NCI-H146 treated with DMSO at 0.1 percent for 48 hours (cell line): ENCODE measurements around the gene DBX1.
"Not testable (repeated sequence)": the region's sequence is repeated elsewhere in the genome, so short reads cannot be mapped to it uniquely, and the experiment has no call there.

Experiments
- DNase-seq: peaks from one replicate; lab custom pipeline; 2025; ENCODE audit not compliant: unreplicated experiment; lab: John Stamatoyannopoulos, UW

The DBX1 gene

DNA sequence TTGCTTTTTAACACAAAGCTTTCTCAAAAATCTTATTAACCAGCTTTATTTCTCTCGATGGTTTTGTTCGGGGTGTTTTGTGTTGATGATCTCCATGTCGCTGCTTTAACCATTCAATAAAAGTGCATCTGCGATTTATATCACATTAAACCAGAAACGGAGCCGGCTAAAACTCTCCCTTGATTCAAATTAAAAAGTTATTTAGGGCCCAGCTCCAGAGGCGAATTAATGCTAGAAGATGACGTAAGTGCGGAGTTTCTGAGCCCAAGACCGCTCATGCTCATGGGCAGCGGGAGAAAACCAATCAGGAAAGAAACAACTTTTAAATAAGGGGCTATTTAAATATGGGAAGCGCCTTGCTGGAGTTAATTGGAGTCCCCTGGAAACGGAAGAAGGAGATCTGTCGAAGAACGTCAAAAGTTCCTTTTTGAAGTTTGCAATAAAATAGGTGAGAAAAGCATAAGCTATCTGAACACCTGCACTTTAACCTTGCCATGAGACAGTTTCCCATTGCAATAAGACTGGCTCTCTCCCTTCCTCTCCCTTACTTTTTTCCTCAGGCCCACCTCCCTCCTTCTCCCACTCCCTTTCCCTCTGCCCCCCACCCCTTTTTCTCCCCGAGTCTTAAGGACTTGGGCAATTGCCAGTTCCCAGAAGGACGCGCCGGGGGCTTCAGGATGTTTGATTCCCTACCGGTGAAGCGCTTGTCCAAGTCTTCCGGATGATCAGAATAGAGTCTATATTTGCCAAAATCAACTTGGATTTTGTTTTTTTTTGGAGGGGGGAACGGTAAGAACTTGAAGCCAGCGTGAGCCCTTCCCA lies 1.9 kb upstream of the DBX1 start:
- DNase-seq = no peak

DNA sequence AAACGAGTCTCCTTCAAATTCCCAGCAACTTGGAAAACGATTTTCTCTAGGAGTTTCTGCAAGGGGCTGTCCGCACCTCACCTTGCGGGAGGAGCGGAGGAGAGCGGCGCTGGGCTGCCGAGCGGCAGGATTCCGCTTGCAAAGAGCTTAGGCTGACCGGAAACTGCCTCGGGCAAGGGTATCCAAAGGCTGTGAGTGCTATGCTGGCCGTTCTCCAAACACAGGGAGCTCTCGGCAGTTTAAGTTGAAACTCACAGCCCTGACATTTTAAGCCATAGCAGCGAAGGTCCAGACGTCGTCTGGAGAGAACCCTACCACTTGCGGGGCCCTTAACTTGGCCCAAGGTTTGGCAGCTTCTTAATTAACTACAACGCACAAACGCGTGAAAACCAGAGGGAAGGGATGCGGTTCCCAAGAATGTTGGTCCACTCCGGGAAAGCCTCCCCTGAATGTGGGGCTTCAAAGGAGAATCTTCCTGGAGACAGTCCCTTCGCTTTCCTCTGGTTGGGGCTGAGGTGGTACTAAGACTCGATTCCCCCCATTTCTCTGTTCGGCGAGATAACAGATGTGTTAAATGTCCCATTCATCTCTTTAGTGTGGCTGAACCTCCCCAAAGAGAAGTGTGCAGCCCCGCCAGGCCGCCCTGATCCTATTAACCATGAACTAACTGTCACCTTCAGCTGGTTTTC lies 1.1 kb upstream of the DBX1 start:
- DNase-seq = peak; percentile 23

DNA sequence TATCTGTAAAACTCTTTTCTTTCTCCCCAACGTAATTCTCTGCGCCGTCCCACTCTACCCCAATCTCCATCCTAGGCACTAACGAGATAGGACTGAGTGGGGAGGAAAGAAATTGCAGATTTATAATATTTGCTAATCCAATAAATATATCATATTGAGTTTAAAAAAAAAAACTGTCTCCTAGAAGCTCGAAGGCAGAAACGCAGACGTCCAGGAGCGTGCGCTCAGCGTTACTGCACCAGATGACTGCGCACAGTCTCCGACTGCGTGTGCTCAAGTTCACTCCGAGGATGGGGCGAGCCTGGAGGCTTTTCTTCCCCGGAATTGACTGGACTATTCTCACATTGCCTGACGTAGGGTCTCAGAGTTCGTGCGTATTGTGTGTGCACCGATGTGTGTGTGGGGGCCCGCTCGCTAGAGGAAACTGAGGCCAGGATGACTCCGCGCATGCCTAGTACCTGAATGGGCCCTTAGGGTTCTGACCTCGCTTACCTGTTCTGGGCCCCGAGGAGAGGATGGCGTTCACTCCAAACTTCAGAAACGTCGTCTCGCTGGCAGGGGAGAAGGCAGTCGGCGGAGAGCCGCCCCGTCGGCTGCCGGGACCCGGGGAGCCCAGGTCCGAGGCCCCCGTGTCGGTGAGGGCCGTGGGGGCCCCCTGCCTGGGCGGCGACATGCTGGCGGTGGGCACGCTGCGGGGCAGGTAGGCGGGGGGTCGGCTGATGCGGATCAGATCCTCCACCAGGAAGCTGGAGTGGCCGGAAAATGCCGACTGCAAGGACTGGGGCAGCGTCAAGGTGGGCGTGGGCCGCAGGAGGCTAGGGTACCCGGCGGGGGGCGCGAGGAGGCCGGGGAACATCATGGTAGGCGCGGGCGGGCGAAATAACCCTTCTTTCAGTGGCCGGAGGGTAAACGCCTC lies 551 bp downstream of the DBX1 start:
- no peak for DNase-seq

DNA sequence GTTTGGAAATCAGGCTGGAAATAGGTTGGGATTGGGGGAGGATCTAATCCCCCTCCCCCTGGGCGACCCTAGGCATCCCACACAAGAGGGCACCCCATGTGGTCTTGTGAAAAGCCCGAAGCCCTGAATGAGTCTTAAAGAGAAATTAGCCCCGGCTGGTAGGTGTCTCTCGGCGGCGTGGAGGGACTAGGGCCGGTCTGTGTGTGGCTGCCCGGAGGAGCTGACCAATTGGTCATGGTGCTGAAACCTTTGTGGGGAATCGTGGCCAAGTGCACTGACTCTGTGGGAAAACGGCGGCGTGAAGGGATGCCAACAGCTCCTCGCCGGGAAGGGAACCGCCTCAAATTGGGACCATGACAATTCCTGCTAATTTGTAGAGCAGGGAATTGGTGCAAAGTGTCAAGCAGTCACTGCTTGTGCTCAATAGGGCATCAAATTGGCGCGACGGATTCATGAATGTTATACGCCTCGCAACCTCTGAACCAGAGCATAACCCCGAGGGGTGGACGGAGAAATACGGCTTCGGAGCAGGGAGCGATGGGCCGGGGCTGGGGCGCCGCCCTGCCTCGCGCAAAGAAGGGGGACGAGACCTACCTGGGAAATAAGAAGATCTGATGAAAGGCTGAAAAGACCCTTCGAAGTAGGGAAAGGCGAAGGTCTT lies 1.5 kb downstream of the DBX1 start:
- no peak for DNase-seq

DNA sequence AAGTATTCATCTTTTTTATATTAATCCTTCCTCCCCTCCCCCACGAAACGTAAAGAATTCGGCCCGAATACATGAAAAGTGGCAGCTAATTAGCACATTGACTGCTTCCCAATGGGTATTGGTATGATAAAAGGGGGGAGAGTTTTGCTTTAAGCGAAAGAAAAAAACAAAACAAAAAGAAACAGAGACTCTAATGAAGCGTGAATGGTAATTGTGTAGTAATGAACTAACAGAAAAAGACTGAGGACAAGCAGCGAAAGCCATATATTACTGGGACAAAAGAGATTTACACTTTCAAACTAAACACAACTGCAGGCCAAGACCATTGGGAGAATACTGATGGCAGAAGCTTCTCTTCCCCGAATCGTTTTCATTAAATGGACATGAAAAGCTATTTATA lies 2.5 kb downstream of the DBX1 start:
- no peak for DNase-seq

DNA sequence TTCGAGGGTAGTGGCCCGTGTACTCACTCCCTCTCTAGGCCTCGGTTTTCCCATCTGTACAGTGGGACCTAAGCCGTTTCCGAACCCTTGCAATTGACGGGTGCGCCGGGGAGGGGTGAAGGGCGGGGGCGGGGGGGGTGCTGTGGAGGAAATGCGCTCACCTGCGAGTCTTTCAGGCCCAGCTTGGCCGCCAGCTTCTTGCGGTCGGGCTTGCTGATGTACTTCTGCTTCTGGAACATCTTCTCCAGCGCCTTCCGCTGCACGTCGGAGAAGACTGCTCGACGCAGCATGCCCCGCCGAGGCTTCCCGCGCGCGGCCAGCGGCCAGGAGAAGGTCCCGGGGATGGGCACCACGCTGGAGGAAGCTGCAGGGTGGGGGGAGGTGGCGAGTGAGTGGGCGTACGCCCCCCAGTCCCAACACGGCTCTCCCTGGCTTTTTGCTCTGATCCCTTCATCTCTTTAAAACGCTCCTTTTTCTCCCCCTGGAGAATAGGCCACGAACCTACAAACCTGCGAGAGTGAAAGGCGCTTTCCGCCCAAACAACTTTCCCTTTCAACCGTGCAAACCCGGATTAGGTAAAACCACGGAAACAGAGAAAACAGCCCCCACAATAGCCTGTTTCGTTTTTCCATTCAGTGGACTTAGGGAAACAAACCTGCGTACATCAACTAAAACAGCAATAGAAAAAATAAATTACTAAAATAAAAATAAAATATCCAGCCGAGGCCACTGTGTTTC lies 3.2 kb downstream of the DBX1 start:
- DNase-seq = no peak

DNA sequence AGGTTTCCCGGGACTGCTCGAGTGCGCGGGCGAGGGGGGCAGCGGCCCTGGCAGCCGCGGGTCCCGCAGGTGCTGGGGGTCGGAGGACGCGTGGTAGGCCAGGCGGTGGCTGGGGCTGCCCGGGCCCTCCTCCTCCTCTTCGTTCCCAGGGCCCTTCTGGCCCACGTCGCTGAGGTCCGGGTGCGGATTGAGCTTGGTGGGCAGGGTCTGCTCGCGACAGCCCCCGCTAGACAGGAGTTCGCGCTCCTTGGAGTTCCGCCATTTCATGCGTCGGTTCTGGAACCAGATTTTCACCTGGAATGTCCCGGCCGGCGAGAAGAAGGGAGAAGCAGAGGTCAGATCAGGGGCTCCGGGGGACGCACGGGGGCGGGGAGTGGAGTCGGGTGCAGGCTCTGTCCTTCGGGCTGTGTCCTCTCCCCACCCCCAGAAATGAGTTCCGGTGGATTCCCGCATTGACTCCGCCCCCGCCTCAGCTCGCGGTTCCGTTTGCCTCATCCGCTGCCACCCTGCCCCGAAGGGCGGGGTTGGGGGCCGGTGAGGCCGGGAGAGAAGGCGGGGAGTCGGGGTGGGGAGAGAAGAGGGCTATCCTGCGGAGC lies 3.9 kb downstream of the DBX1 start:
- no peak for DNase-seq

DNA sequence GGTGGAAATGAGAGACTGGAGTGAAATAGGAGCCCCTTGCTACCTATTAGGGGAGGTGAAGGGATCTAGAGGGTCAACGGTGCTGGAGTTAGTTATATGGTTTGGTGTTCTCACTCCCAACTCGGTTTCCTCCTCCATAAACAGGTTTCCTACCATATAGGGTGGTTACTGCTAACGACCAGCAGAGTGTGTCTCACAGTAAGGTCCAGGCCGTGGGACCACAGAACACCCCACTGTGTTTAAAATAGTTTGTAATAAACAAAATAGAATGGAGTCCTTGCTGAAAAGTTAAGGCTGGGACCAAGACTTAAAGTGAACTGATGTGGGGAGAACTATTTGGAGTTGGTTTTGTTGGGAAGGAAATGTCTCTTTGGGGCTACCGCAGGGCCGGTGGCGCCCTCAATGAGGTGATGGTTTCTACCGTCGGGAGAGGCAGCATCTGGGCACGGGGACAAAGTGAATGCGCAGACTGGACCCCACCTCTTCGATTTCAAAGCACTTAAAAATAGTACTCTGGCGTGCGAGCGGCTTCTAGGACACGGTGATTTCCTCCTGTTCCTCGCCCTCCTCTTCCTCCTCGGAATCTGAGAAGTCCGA lies 4.5 kb downstream of the DBX1 start:
- no peak for DNase-seq

DNA sequence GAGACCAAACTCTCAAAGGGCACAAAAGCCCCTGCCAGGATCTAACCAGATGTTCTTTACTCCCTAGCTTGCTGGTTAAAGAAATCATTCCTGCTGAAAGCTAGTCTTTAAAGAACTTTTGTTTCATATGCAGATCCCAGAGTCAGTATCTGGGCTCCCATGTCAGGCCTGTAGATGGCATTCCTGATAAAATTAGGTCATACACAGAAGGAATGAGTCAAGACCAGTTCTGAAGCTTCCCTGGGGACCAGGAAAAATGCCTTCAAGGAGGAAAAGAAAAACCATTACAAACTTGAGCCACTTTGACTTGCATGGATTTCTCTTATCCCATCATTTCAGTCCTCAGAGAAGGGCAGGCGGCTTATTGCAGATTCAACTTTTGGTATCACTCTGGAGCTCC lies 5.9 kb downstream of the DBX1 start:
- no peak for DNase-seq

DNA sequence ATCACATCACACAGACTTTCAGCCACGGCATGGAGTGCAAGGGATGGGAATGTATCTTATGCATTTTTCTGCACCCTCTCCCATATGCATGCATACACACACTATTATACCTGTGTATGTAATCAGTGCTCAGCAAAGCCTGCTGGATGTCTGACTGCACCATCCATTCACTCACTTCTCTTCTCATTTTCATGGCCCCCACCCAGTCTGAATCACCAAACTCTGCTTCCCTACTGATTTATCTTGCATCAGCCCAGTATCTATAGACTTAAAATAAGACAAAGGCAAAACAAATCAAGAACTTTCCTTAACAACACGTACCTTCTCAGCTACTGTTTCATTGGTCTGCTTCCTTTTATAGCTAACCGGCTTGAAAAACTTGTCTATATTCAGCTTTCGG lies 21.6 kb downstream of the DBX1 start:
- DNase-seq = no peak

DNA sequence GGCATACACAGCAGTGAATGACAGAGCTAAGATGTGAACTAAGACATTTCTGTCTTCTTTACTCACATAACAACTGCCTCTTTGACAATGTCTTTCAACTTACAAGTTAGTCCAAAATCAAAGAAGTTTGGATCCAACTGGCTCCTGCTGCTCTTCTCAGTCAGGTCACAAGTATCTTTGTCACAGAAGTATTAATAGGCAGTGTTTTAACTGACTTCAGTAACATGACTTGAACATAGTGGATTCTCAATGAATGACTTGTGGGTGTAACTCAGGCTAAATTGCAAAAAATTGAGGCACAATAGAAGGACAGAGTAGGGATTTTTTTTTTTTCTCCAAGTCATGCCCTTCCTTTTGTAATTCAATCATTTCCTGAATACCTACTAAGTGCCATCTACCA lies 22.6 kb downstream of the DBX1 start:
- DNase-seq = no peak

DNA sequence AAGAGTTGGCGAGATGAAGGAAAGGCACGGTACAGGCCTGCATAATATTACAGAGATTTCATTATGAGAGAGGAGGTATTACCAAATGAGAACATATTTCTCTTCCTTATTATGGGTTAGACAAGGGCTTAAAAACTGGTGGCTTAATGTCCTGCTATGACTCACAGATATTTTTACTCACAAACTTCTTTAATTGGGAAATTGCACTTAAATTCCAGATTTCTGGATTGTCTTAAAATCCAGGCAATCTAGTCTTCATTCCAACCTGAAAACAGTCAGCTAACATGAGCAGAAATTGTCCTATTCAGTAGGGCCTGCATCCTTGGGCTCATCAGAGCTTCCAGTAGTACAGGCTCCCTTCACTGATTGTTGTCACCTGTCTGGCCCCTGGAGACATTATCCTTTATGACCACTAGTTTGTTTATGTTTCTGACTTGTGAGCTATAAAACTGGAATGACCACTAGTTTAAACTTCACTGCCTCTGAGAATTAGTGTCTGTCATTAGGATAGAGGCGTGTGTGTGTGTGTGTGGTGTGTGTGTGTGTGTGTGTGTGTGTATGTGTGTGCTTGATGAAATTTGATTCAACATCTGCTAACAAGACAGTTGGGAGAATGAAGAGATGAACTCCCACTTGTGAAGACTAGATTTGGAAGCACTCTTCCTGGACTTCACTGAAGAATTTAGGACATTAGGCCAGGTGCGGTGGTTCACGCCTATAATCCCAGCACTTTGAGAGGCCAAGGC lies 25.1 kb downstream of the DBX1 start:
- DNase-seq = no peak

DNA sequence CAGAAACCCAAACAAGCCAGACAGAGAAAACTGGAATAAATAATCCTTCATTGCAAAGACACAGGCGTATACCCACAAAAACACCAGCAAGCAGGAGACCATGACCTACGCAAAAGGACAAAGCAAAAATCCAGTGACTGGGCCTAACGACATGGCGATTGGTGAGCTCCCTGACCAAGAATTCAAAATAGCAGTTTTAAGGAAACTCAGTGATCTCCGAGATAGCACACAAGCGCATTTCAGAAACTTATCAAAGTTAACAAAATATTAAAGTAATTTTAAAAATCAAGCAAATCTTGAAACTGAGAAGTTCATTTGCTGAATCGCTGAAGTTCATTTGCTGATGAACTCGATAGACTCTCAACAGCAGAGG lies 27.6 kb downstream of the DBX1 start:
- DNase-seq = no peak

DNA sequence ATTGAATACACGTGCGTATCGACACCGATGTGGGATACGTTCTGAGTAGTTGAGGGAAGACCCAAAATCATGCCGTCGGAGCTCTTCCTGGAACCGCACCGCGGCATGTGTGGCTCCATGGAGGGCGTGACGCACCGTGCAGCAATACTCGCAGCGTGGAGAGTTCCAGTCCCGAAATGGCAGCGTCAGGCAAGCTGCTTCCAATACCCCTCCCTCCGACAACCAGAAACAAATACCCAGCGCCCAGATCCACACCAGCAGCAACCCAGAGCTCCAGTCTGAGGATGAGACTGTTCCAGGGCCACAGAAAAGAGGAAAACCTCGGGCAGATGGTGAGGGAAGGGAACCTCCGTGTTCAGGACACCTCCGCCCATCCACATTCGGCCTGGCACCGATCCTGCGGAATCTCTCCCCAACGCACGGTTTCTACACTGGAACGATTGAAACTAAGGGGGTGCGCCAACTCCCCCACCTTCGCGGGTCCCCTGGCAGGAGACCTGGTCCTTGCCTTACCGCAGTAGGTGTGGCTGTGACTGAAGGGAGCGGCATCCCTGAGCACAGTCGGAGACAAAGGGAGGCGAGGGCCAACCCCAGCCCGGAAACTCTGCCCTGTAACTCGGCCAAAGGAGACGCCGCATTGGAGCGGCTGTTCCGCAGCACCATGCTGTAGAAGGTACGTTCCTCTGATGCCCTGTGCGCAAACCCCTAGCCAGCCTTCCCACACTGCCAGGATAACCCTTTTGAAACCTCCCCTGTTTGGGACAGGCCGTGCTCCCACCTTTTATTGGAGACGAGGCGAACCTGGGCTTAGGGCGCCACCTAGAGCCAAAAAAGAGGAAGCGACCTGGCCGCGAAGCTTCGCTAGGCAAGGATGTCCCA lies 28.2 kb downstream of the DBX1 start:
- DNase-seq = no peak

DNA sequence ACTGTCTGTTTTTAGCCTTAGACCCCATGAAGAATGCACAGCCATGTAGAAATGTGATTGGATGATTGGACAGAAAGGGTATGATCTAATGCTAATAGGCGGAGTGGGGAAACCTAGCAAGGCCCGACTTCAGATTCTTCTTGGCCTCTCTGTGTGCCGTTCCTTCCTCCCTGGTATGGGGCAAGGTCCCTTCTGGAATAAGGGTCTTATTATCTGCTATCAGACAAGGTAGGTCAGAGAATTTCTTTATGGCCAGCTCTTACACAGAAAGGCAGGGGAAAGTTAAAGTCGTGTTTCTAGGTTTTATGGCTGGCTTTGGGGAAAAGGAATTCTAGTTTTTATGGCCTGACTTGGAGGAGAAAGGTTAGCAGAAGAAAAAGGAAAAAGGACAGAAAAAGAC lies 30.6 kb downstream of the DBX1 start:
- DNase-seq = no peak

DNA sequence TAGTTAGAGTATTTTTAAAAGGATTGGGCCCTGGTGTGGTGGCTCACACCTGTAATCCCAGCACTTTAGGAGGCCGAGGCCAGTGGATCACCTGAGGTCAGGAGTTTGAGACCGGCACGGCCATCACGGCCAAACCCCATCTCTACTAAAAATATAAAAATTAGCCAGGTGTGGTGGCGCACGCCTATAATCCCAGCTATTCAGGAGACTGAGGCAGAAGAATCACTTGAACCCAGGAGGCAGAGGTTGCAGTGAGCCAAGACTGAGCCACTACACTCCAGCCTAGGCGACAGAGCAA lies 31.8 kb downstream of the DBX1 start:
- DNase-seq = not testable (repeated sequence)

DNA sequence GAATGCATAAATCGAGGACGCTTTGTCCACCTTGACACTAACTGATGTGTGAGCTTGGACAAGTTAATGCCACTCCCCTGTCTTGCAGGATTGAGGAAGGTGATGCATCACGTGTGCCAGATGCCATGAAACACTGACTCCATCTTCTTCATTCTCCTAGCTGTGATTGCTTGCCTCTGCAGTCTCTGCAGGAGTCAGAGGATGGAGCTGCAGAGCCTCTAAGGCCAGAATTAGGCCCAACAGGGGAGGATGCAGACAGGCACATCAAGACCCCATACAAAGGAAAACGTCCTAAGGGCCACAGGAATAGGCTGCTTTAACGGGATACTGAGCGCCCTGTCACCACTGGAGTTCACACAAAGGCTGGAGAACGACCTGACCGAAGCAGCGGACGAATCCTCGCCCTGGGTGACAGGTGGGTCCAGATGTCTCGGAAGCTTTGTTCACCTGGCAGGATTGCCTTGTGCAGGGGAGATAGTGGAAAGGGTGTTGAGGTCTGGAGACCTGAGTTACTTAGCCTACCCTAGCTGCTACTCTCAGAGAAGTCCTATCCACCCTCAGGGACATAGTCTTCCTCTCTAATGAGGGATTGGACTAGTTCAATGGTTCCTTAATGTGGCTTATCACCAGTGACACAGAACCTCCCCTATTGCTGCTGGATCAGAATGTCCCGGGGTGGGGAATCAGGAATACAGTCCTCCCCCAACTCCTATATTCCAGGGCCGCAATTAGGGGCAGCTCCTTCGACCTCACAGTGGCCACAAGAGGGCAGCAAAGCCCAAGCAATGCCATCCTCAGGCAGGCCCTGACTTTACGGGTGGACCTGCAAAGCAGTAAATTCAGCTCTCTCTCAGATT lies 32.4 kb downstream of the DBX1 start:
- peak; percentile 34 for DNase-seq
